GM19035 (cell line): ENCODE data around the gene CDT1.
"Not testable (repeated sequence)": the region's sequence is repeated elsewhere in the genome, so short reads cannot be mapped to it uniquely, and the experiment has no call there.

Source experiments
- ATAC-seq: cut with Tn5 transposase; IDR thresholded peaks from one replicate; pipeline ENCODE4 v1.9.1; 2021; ENCODE audit not compliant: unreplicated experiment

The CDT1 gene

GRCh38 chr16:88815901-88816589 is 12.5 kb downstream of the CDT1 start:
- ATAC-seq = no peak

GRCh38 chr16:88816736-88817535 is 13.3 kb downstream of the CDT1 start:
- ATAC-seq = no peak

- ATAC-seq = no peak
Measured at GRCh38 chr16:88817785-88818574, 14.4 kb downstream of the CDT1 start.

GRCh38 chr16:88818575-88818874 is 14.9 kb downstream of the CDT1 start:
- ATAC-seq = no peak

GRCh38 chr16:88819126-88819525 is 15.5 kb downstream of the CDT1 start:
- no peak for ATAC-seq

GRCh38 chr16:88820385-88821025 is 16.9 kb downstream of the CDT1 start:
- ATAC-seq = no peak

- ATAC-seq = no peak
Measured at GRCh38 chr16:88821168-88821850, 17.7 kb downstream of the CDT1 start.

GRCh38 chr16:88822281-88823040 is 18.9 kb downstream of the CDT1 start:
- no peak for ATAC-seq

- not testable (repeated sequence) for ATAC-seq
Measured at GRCh38 chr16:88823646-88824045, 20.1 kb downstream of the CDT1 start.

- ATAC-seq = no peak
Measured at GRCh38 chr16:88824256-88825077, 20.9 kb downstream of the CDT1 start.

- no peak for ATAC-seq
Measured at GRCh38 chr16:88825146-88825545, 21.6 kb downstream of the CDT1 start.

GRCh38 chr16:88826070-88826840 is 22.7 kb downstream of the CDT1 start:
- ATAC-seq = no peak

- ATAC-seq = no peak
Measured at GRCh38 chr16:88827727-88828126, 24.1 kb downstream of the CDT1 start.

GRCh38 chr16:88828711-88829110 is 25.1 kb downstream of the CDT1 start:
- no peak for ATAC-seq

- ATAC-seq = no peak
Measured at GRCh38 chr16:88830258-88830657, 26.7 kb downstream of the CDT1 start.

- no peak for ATAC-seq
Measured at GRCh38 chr16:88830783-88831182, 27.2 kb downstream of the CDT1 start.

GRCh38 chr16:88831838-88832237 is 28.2 kb downstream of the CDT1 start:
- no peak for ATAC-seq

GRCh38 chr16:88833086-88833485 is 29.5 kb downstream of the CDT1 start:
- ATAC-seq = no peak
